ENCODE data around the gene EXOC6B. TPM values are rescaled to one million over a fixed set of nuclear protein-coding genes. Genes with fewer than 3 reads are reported as not detected.

EXOC6B gene
- total RNA-seq, 1 experiment from 2014 or later, result 40.1 TPM

- no peak for TF ChIP-seq CTCF (conservative IDR thresholded peaks at IDR 0.05)
- no peak overlapping the region for H2BK120ac ChIP-seq (ENCODE audit: low read depth, low read length, poor library complexity, severe bottlenecking)
- no peak overlapping the region for H2AFZ ChIP-seq (ENCODE audit: low read length)
- peaks cover 2% of the 10 kb centered on the region; the same call in 1 of the 2 replicates for H3K79me2 ChIP-seq (ENCODE audit: insufficient read depth, low read length)
- H3K4me1 ChIP-seq (ENCODE audit: insufficient read depth, low read length), result no peaks in the 10 kb centered on the region; the same call in 1 of the 2 replicates
- no peak overlapping the region for H3K4me3 Mint-ChIP-seq
- no peak overlapping the region for H3K14ac ChIP-seq (ENCODE audit: insufficient read depth, low read length)
- no peaks in the 10 kb centered on the region for H3K79me1 ChIP-seq (ENCODE audit: insufficient read depth, low read depth, low read length, poor library complexity, severe bottlenecking)
- H2BK15ac ChIP-seq (ENCODE audit: low read depth, low read length), result no peak overlapping the region
- H3K4ac ChIP-seq (ENCODE audit: low read depth, low read length), result no peak overlapping the region
- no peak overlapping the region for H2BK20ac ChIP-seq (ENCODE audit: low read depth, low read length, poor library complexity, severe bottlenecking)
- no peaks in the 10 kb centered on the region for H3K23me2 ChIP-seq (ENCODE audit: insufficient read length, low read depth, low read length, poor library complexity, severe bottlenecking)
- H3K27me3 Mint-ChIP-seq (ENCODE audit: low read depth), result no peaks in the 10 kb centered on the region
- H2BK5ac ChIP-seq (ENCODE audit: insufficient read length, low read length), result no peak overlapping the region
- no peaks in the 10 kb centered on the region for H3K9me3 ChIP-seq (ENCODE audit: control insufficient read depth, low read depth, low read length)
- H3K27ac Mint-ChIP-seq, result peak overlapping the region in 2 of 3 experiments; percentile 24 to 30; a peak in 4 of 7 replicates
- no peaks in the 10 kb centered on the region for H4K20me1 ChIP-seq (ENCODE audit: control insufficient read depth, insufficient read depth, insufficient read length)
- peaks cover 19 to 23% of the 10 kb centered on the region in 2 experiments for H3K4me1 Mint-ChIP-seq
- no CpG with 5 or more reads among the region's 3 CpGs for WGBS (ENCODE audit: extremely low coverage, insufficient read length, low lambda C conversion rate)
- H3K18ac ChIP-seq (ENCODE audit: insufficient read length, low read depth, low read length), result no peak overlapping the region
- no peak overlapping the region for H3K23ac ChIP-seq (ENCODE audit: insufficient read length, low read depth, low read length)
- no peaks in the 10 kb centered on the region for H3K27me3 ChIP-seq (ENCODE audit: insufficient read depth, low read length)
- H2BK12ac ChIP-seq (ENCODE audit: insufficient read length, low read depth, low read length), result no peak overlapping the region
- no peak overlapping the region for H4K8ac ChIP-seq (replicated peaks; ENCODE audit: insufficient read length, low read depth, low read length)
- H3K27ac ChIP-seq (ENCODE audit: insufficient read length, low read depth, low read length), result no peak overlapping the region
- H3K56ac ChIP-seq (ENCODE audit: insufficient read length, low read depth, low read length), result no peak overlapping the region
- no peak overlapping the region for H3T11ph ChIP-seq (ENCODE audit: low read length)
- H3K36me3 Mint-ChIP-seq (ENCODE audit: insufficient read depth in 1 of 3, low read depth in 3 of 3), result no peaks in the 10 kb centered on the region
- DNase-seq, result no peak
- no peak overlapping the region for H4K91ac ChIP-seq (ENCODE audit: insufficient read length, low read depth, low read length)
- no peak overlapping the region for H4K5ac ChIP-seq (ENCODE audit: insufficient read length, low read depth, low read length)
- no peak overlapping the region for H2AK5ac ChIP-seq (ENCODE audit: insufficient read length, low read length)
- H3K9me3 Mint-ChIP-seq, result no peaks in the 10 kb centered on the region
- no peak overlapping the region for H3K9ac ChIP-seq (ENCODE audit: extremely low read depth, insufficient read length, low read length)
- no peak overlapping the region for H3K4me2 ChIP-seq (ENCODE audit: insufficient read depth, insufficient read length, low read length)
Measured at GRCh38 chr2:72723769-72724370, 102.0 kb downstream of the EXOC6B start.
